ENCODE data around the gene STX5.

The STX5 gene

DNA sequence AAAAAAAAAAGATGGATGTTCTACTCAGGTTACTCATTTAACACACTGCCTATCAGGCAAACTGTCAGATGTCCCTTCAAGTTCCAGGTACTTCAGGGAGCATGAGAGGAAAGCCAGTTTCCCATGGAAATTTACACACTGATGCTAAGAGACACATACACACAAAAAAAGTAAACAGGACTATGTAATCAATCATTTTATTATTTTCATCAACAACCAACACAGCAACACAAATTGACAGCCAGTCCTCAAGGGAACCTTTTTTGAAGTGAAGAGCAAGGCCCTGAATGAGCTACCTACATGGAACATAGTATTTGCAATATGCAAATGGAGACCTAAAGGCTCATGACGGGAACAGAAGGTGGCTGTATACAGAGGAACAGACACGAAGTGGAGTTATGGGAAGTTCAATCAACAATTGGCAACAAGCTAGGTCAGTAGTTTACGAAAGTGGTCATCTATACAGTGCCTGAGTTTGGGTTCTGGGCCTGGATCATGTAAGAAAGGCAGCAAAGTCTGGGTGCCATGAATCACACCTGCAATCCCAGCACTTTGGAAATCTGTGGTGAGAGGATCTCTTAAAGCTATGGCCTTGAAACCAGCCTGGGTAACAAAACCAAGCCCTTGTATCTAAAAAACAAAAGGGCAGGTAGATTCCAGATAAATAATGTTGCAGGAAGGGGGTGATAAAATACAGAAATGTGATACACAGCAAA, 20.1 kb upstream of the STX5 start:
- peaks cover 41% of the 10 kb centered on the region for H3K79me2 ChIP-seq (ENCODE audit: low read length)
- no peaks in the 10 kb centered on the region for H3K9me2 ChIP-seq (replicated peaks; ENCODE audit: insufficient read depth, low read length)
- H3K27ac ChIP-seq (ENCODE audit: low read length), result peak overlapping the region; percentile 45; the same call in 1 of the 2 replicates
- TF ChIP-seq CTCF (IDR thresholded peaks at IDR 0.05; ENCODE audit: low read length), result no peak
- no peak for TF ChIP-seq EZH2phosphoT487 (IDR thresholded peaks at IDR 0.05; ENCODE audit: low read length)
- TF ChIP-seq EZH2 (optimal IDR thresholded peaks at IDR 0.05; ENCODE audit: low read depth, low read length), result no peak
- no peak overlapping the region for H2AFZ ChIP-seq (ENCODE audit: low read length)
- H3K9ac ChIP-seq (ENCODE audit: low read length), result no peak overlapping the region
- no peak overlapping the region for H3K4me2 ChIP-seq (ENCODE audit: low read depth, low read length)
- no peak overlapping the region for H3K4me3 ChIP-seq (ENCODE audit: low read length)
- peaks cover 24% of the 10 kb centered on the region for H3K4me1 ChIP-seq (ENCODE audit: low read length)
- no peak for DNase-seq
- H3K9me3 ChIP-seq (replicated peaks; ENCODE audit: insufficient read depth, low read length), result no peaks in the 10 kb centered on the region
- no peaks in the 10 kb centered on the region for H3K27me3 ChIP-seq (replicated peaks; ENCODE audit: insufficient read depth, low read length)
- H3F3A ChIP-seq (ENCODE audit: insufficient read depth, low read length), result peaks cover 65% of the 10 kb centered on the region
- peaks cover 28% of the 10 kb centered on the region for H3K36me3 ChIP-seq (replicated peaks; ENCODE audit: insufficient read depth, low read length)
- peaks cover 35% of the 10 kb centered on the region for H4K20me1 ChIP-seq (ENCODE audit: insufficient read depth, low read length)

GRCh38 chr11:62850911-62851806, 19.3 kb upstream of the STX5 start:
- H3K4me1 ChIP-seq (ENCODE audit: low read length), result peaks cover 24% of the 10 kb centered on the region
- H3K9me3 ChIP-seq (replicated peaks; ENCODE audit: insufficient read depth, low read length), result no peaks in the 10 kb centered on the region
- H3K9me2 ChIP-seq (replicated peaks; ENCODE audit: insufficient read depth, low read length), result no peaks in the 10 kb centered on the region
- no peaks in the 10 kb centered on the region for H3K27me3 ChIP-seq (replicated peaks; ENCODE audit: insufficient read depth, low read length)
- no peak overlapping the region for H3K4me3 ChIP-seq (ENCODE audit: low read length)
- H3F3A ChIP-seq (ENCODE audit: insufficient read depth, low read length), result peaks cover 65% of the 10 kb centered on the region
- TF ChIP-seq EZH2phosphoT487 (IDR thresholded peaks at IDR 0.05; ENCODE audit: low read length) (no peak), CTCF (IDR thresholded peaks at IDR 0.05; ENCODE audit: low read length) (no peak), EZH2 (optimal IDR thresholded peaks at IDR 0.05; ENCODE audit: low read depth, low read length) (no peak)
- H3K79me2 ChIP-seq (ENCODE audit: low read length), result peaks cover 33% of the 10 kb centered on the region
- no peak overlapping the region for H3K4me2 ChIP-seq (ENCODE audit: low read depth, low read length)
- H2AFZ ChIP-seq (ENCODE audit: low read length), result no peak overlapping the region
- DNase-seq, result peak; percentile 36
- H3K36me3 ChIP-seq (replicated peaks; ENCODE audit: insufficient read depth, low read length), result peaks cover 28% of the 10 kb centered on the region
- no peak overlapping the region for H3K9ac ChIP-seq (ENCODE audit: low read length)
- H3K27ac ChIP-seq (ENCODE audit: low read length), result peak overlapping the region; percentile 45; the same call in 1 of the 2 replicates
- peaks cover 35% of the 10 kb centered on the region for H4K20me1 ChIP-seq (ENCODE audit: insufficient read depth, low read length)

- no peaks in the 10 kb centered on the region for H3K9me3 ChIP-seq (replicated peaks; ENCODE audit: insufficient read depth, low read length)
- peaks cover 4% of the 10 kb centered on the region for H3K36me3 ChIP-seq (replicated peaks; ENCODE audit: insufficient read depth, low read length)
- no peak overlapping the region for H2AFZ ChIP-seq (ENCODE audit: low read length)
- H3K4me3 ChIP-seq (ENCODE audit: low read length), result no peak overlapping the region
- H3K9me2 ChIP-seq (replicated peaks; ENCODE audit: insufficient read depth, low read length), result no peaks in the 10 kb centered on the region
- peaks cover 13% of the 10 kb centered on the region for H4K20me1 ChIP-seq (ENCODE audit: insufficient read depth, low read length)
- no peak for DNase-seq
- no peaks in the 10 kb centered on the region for H3K27me3 ChIP-seq (replicated peaks; ENCODE audit: insufficient read depth, low read length)
- peaks cover 2% of the 10 kb centered on the region; the same call in 1 of the 2 replicates for H3K79me2 ChIP-seq (ENCODE audit: low read length)
- H3K27ac ChIP-seq (ENCODE audit: low read length), result no peak overlapping the region
- no peak for TF ChIP-seq EZH2phosphoT487 (IDR thresholded peaks at IDR 0.05; ENCODE audit: low read length)
- no peak for TF ChIP-seq CTCF (IDR thresholded peaks at IDR 0.05; ENCODE audit: low read length)
- TF ChIP-seq EZH2 (optimal IDR thresholded peaks at IDR 0.05; ENCODE audit: low read depth, low read length), result no peak
- H3K9ac ChIP-seq (ENCODE audit: low read length), result no peak overlapping the region
- H3K4me2 ChIP-seq (ENCODE audit: low read depth, low read length), result no peak overlapping the region
- H3K4me1 ChIP-seq (ENCODE audit: low read length), result peaks cover 11% of the 10 kb centered on the region
- H3F3A ChIP-seq (ENCODE audit: insufficient read depth, low read length), result peaks cover 38% of the 10 kb centered on the region
These were observed 16.0 kb upstream of the STX5 start for GRCh38 chr11:62847767-62848314.

Data from MM.1S (cell line).